A673 (cell line): Measurements from ENCODE around the gene GATB.

Experiments
- CTCF ChIP-seq: fragments of 300-800, 200-600 bp; sonication (generic); conservative IDR thresholded peaks from 2 replicates; pipeline ENCODE4 v1.5.1; 2017; ENCODE audit warnings: low read depth, mild to moderate bottlenecking, antibody characterized with exemption, low read length, moderate library complexity, mixed read lengths
- EZH2 ChIP-seq: fragments of 200-600 bp; sonication (generic); IDR thresholded peaks from 2 replicates; pipeline ENCODE4 v1.6.1; 2017; ENCODE audit warnings: borderline replicate concordance, low read depth, mild to moderate bottlenecking, mixed read lengths, antibody characterized with exemption, low read length; ENCODE audit not compliant: poor library complexity, severe bottlenecking

GRCh38 chr4:151797131-151797530, 36.3 kb upstream of the GATB start:
- TF ChIP-seq CTCF (no peak), EZH2 (no peak)
